ENCODE measurements around the gene CARMIL1.

CARMIL1 gene

GRCh38 chr6:25661129-25661779, 382.1 kb downstream of the CARMIL1 start:
- no peak overlapping the region for H3K4me3 ChIP-seq (ENCODE audit: low read length)
- DNase-seq (ENCODE audit: low read depth): no peak
- TF ChIP-seq, protein P1, sequence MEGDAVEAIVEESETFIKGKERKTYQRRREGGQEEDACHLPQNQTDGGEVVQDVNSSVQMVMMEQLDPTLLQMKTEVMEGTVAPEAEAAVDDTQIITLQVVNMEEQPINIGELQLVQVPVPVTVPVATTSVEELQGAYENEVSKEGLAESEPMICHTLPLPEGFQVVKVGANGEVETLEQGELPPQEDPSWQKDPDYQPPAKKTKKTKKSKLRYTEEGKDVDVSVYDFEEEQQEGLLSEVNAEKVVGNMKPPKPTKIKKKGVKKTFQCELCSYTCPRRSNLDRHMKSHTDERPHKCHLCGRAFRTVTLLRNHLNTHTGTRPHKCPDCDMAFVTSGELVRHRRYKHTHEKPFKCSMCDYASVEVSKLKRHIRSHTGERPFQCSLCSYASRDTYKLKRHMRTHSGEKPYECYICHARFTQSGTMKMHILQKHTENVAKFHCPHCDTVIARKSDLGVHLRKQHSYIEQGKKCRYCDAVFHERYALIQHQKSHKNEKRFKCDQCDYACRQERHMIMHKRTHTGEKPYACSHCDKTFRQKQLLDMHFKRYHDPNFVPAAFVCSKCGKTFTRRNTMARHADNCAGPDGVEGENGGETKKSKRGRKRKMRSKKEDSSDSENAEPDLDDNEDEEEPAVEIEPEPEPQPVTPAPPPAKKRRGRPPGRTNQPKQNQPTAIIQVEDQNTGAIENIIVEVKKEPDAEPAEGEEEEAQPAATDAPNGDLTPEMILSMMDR (conservative IDR thresholded peaks at IDR 0.05; ENCODE audit: low read depth, low read length): no peak

DNA sequence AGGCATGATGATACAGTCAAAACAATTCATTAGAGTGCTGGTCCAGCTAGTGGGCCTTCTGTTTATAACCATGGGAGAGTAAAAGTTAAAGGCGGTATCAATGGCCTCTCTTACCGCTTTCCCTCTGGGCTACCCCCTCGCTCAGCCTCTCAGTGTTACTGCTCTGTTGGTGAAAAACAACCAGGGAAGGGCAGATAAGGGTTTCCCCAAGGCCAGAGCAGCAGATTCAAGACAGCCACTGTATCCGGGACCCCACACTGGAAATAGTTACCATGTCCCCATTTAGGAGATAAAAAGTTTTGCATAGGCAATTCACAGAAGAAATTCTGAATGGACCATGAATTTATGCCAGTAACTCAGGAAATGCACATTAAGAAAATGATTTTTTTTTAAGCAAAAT, 386.3 kb downstream of the CARMIL1 start:
- H3K4me3 ChIP-seq (ENCODE audit: low read length): no peak overlapping the region
- TF ChIP-seq, protein P1 (conservative IDR thresholded peaks at IDR 0.05; ENCODE audit: low read depth, low read length): no peak
- no peak for DNase-seq (ENCODE audit: low read depth)

GRCh38 chr6:25669413-25669812, 390.2 kb downstream of the CARMIL1 start:
- no peak overlapping the region for H3K4me3 ChIP-seq (ENCODE audit: low read length)
- TF ChIP-seq, protein P1 (conservative IDR thresholded peaks at IDR 0.05; ENCODE audit: low read depth, low read length): no peak
- DNase-seq (ENCODE audit: low read depth): no peak
